Measurements from ENCODE around the gene PTPRR.

The PTPRR gene

GRCh38 chr12:70852416-70853150, 68.0 kb downstream of the PTPRR start:
- ChIA-PET POLR2A (no interaction called here), CTCF (no interaction called here)
- TF ChIP-seq TARDBP (IDR thresholded peaks at IDR 0.05), result no peak
- no peak for TF ChIP-seq BHLHE40 (IDR thresholded peaks at IDR 0.05; ENCODE audit: borderline replicate concordance)
- no peak for TF ChIP-seq ARNT (IDR thresholded peaks at IDR 0.05)
- TF ChIP-seq SP1 (IDR thresholded peaks at IDR 0.05), result no peak
- no peak for TF ChIP-seq FOXA1 (IDR thresholded peaks at IDR 0.05)
- TF ChIP-seq FOXM1 (IDR thresholded peaks at IDR 0.05; ENCODE audit: borderline replicate concordance), result no peak
- no peak for TF ChIP-seq NFRKB (IDR thresholded peaks at IDR 0.05)
- TF ChIP-seq LEF1 (IDR thresholded peaks at IDR 0.05; ENCODE audit: borderline replicate concordance), result no peak
- TF ChIP-seq ZNF384 (IDR thresholded peaks at IDR 0.05), result no peak
- TF ChIP-seq FOXK2 (IDR thresholded peaks at IDR 0.05), result no peak
- TF ChIP-seq L3MBTL2 (conservative IDR thresholded peaks at IDR 0.05), result no peak
- no peak for TF ChIP-seq HDGF (IDR thresholded peaks at IDR 0.05; ENCODE audit: borderline replicate concordance)
- no peak for TF ChIP-seq ELF4 (IDR thresholded peaks at IDR 0.05)
- no peak for TF ChIP-seq CTBP1 (IDR thresholded peaks at IDR 0.05; ENCODE audit: borderline replicate concordance)
- TF ChIP-seq PKNOX1 (IDR thresholded peaks at IDR 0.05), result no peak
- no peak for TF ChIP-seq SUZ12 (IDR thresholded peaks at IDR 0.05)
- DNase-seq (ENCODE audit: extremely low spot score), result no peak

- DNase-seq (ENCODE audit: extremely low spot score), result peak; percentile 35
- POLR2A ChIA-PET, result no interaction called here
- TF ChIP-seq PKNOX1 (IDR thresholded peaks at IDR 0.05) (peak; percentile 62), ELF4 (IDR thresholded peaks at IDR 0.05) (no peak), LEF1 (IDR thresholded peaks at IDR 0.05; ENCODE audit: borderline replicate concordance) (no peak), TARDBP (IDR thresholded peaks at IDR 0.05) (no peak), FOXM1 (IDR thresholded peaks at IDR 0.05; ENCODE audit: borderline replicate concordance) (no peak), BHLHE40 (IDR thresholded peaks at IDR 0.05; ENCODE audit: borderline replicate concordance) (no peak), L3MBTL2 (conservative IDR thresholded peaks at IDR 0.05) (no peak), FOXK2 (IDR thresholded peaks at IDR 0.05) (no peak)
- CTCF ChIA-PET, result interaction anchor here (0.7 to 1.7 kb wide), 3 partner anchors 11 to 116 kb away, joined by 3 to 12 read pairs (median 4); no protein-coding TSS in a partner anchor
Measured at GRCh38 chr12:70849265-70849960, 71.1 kb downstream of the PTPRR start.

GRCh38 chr12:70847871-70848270, 72.7 kb downstream of the PTPRR start:
- DNase-seq (ENCODE audit: extremely low spot score), result no peak
- ChIA-PET CTCF (no interaction called here), POLR2A (no interaction called here)
- TF ChIP-seq SP1 (IDR thresholded peaks at IDR 0.05) (no peak), ELF4 (IDR thresholded peaks at IDR 0.05) (no peak), PKNOX1 (IDR thresholded peaks at IDR 0.05) (no peak), HDGF (IDR thresholded peaks at IDR 0.05; ENCODE audit: borderline replicate concordance) (no peak)

GRCh38 chr12:70845268-70845667, 75.3 kb downstream of the PTPRR start:
- POLR2A ChIA-PET, result no interaction called here
- CTCF ChIA-PET, result no interaction called here

GRCh38 chr12:70843363-70843762, 77.2 kb downstream of the PTPRR start:
- POLR2A ChIA-PET, result no interaction called here
- no peak for DNase-seq (ENCODE audit: extremely low spot score)
- CTCF ChIA-PET, result no interaction called here
- no peak for TF ChIP-seq FOXM1 (IDR thresholded peaks at IDR 0.05; ENCODE audit: borderline replicate concordance)
- TF ChIP-seq SUZ12 (IDR thresholded peaks at IDR 0.05), result no peak
- TF ChIP-seq FOXK2 (IDR thresholded peaks at IDR 0.05), result no peak
- TF ChIP-seq ZNF384 (IDR thresholded peaks at IDR 0.05), result no peak
- no peak for TF ChIP-seq NFRKB (IDR thresholded peaks at IDR 0.05)
- no peak for TF ChIP-seq L3MBTL2 (conservative IDR thresholded peaks at IDR 0.05)
- no peak for TF ChIP-seq LEF1 (IDR thresholded peaks at IDR 0.05; ENCODE audit: borderline replicate concordance)
- TF ChIP-seq ELF4 (IDR thresholded peaks at IDR 0.05), result no peak
- no peak for TF ChIP-seq CTBP1 (IDR thresholded peaks at IDR 0.05; ENCODE audit: borderline replicate concordance)
- TF ChIP-seq FOXA1 (IDR thresholded peaks at IDR 0.05), result no peak
- no peak for TF ChIP-seq TARDBP (IDR thresholded peaks at IDR 0.05)
- TF ChIP-seq SP1 (IDR thresholded peaks at IDR 0.05), result no peak
- TF ChIP-seq HDGF (IDR thresholded peaks at IDR 0.05; ENCODE audit: borderline replicate concordance), result no peak
- TF ChIP-seq PKNOX1 (IDR thresholded peaks at IDR 0.05), result no peak

More at GRCh38 chr12:70845268-70845667, 75.3 kb downstream of the PTPRR start:
- TF ChIP-seq HDGF (IDR thresholded peaks at IDR 0.05; ENCODE audit: borderline replicate concordance), result no peak
- DNase-seq (ENCODE audit: extremely low spot score), result no peak

- POLR2A ChIA-PET, result no interaction called here
- TF ChIP-seq FOXA1 (IDR thresholded peaks at IDR 0.05) (no peak), ZNF384 (IDR thresholded peaks at IDR 0.05) (no peak), CTBP1 (IDR thresholded peaks at IDR 0.05; ENCODE audit: borderline replicate concordance) (no peak), ELF4 (IDR thresholded peaks at IDR 0.05) (no peak), LEF1 (IDR thresholded peaks at IDR 0.05; ENCODE audit: borderline replicate concordance) (no peak), BHLHE40 (IDR thresholded peaks at IDR 0.05; ENCODE audit: borderline replicate concordance) (no peak), ARNT (IDR thresholded peaks at IDR 0.05) (no peak), FOXK2 (IDR thresholded peaks at IDR 0.05) (no peak), TARDBP (IDR thresholded peaks at IDR 0.05) (no peak), HDGF (IDR thresholded peaks at IDR 0.05; ENCODE audit: borderline replicate concordance) (no peak), NFRKB (IDR thresholded peaks at IDR 0.05) (no peak), L3MBTL2 (conservative IDR thresholded peaks at IDR 0.05) (no peak), SP1 (IDR thresholded peaks at IDR 0.05) (no peak)
- CTCF ChIA-PET, result no interaction called here
Measured at GRCh38 chr12:70842942-70843341, 77.6 kb downstream of the PTPRR start.

More at GRCh38 chr12:70842942-70843341, 77.6 kb downstream of the PTPRR start:
- DNase-seq (ENCODE audit: extremely low spot score), result no peak

All from HEK293T (cell line).